Type B pancreatic cell (in vitro differentiated cells): ENCODE data around the gene YAF2. TPM values are rescaled to one million over a fixed set of nuclear protein-coding genes. Genes with fewer than 3 reads are reported as not detected.

ENCODE experiments used
- DNase-seq: peaks from one replicate; pipeline ENCODE4 v3.0.0; 2021; ENCODE audit warnings: mixed read lengths; ENCODE audit not compliant: unreplicated experiment; ENCODE audit errors: extremely low spot score
- H3K27ac Mint-ChIP-seq: 2 replicates; pipeline ENCODE4 v1.8.0; 2021; ENCODE audit warnings: mild to moderate bottlenecking, mixed read lengths
- H3K27me3 Mint-ChIP-seq: 2 replicates; pipeline ENCODE4 v1.8.0; 2021; ENCODE audit warnings: mixed read lengths
- H3K36me3 Mint-ChIP-seq: 2 replicates; pipeline ENCODE4 v1.8.0; 2021; ENCODE audit warnings: mixed read lengths
- H3K4me1 Mint-ChIP-seq: one replicate; pipeline ENCODE4 v1.8.0; 2021; ENCODE audit warnings: mixed read lengths; ENCODE audit not compliant: unreplicated experiment
- H3K4me3 Mint-ChIP-seq: 2 replicates; pipeline ENCODE4 v1.8.0; 2021; ENCODE audit warnings: mild to moderate bottlenecking, mixed read lengths
- H3K9me3 Mint-ChIP-seq: 2 replicates; pipeline ENCODE4 v1.8.0; 2021; ENCODE audit warnings: mixed read lengths
- total RNA-seq: library from RNA; stranded (reverse); gene quantifications from 2 replicates; pipeline ENCODE4 v1.2.1, GENCODE V29; 2021; ENCODE audit warnings: low replicate concordance
- TF ChIP-seq, protein P1 (sequence below): fragments of 200-600 bp; sonication (generic); conservative IDR thresholded peaks from 2 replicates; pipeline ENCODE4 v1.5.0; 2021; ENCODE audit warnings: antibody characterized with exemption, mild to moderate bottlenecking

YAF2 gene
- total RNA-seq, 1 donor from 2014 or later, result 22.9 TPM

GRCh38 chr12:42283739-42284138 lies 45.7 kb upstream of the YAF2 start:
- peaks cover 5% of the 10 kb centered on the region for H3K4me1 Mint-ChIP-seq
- no peak overlapping the region for H3K27ac Mint-ChIP-seq
- TF ChIP-seq, protein P1, sequence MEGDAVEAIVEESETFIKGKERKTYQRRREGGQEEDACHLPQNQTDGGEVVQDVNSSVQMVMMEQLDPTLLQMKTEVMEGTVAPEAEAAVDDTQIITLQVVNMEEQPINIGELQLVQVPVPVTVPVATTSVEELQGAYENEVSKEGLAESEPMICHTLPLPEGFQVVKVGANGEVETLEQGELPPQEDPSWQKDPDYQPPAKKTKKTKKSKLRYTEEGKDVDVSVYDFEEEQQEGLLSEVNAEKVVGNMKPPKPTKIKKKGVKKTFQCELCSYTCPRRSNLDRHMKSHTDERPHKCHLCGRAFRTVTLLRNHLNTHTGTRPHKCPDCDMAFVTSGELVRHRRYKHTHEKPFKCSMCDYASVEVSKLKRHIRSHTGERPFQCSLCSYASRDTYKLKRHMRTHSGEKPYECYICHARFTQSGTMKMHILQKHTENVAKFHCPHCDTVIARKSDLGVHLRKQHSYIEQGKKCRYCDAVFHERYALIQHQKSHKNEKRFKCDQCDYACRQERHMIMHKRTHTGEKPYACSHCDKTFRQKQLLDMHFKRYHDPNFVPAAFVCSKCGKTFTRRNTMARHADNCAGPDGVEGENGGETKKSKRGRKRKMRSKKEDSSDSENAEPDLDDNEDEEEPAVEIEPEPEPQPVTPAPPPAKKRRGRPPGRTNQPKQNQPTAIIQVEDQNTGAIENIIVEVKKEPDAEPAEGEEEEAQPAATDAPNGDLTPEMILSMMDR, result no peak
- no peak for DNase-seq
- no peak overlapping the region for H3K4me3 Mint-ChIP-seq
- no peaks in the 10 kb centered on the region for H3K36me3 Mint-ChIP-seq
- no peaks in the 10 kb centered on the region for H3K27me3 Mint-ChIP-seq
- H3K9me3 Mint-ChIP-seq, result no peaks in the 10 kb centered on the region

DNA sequence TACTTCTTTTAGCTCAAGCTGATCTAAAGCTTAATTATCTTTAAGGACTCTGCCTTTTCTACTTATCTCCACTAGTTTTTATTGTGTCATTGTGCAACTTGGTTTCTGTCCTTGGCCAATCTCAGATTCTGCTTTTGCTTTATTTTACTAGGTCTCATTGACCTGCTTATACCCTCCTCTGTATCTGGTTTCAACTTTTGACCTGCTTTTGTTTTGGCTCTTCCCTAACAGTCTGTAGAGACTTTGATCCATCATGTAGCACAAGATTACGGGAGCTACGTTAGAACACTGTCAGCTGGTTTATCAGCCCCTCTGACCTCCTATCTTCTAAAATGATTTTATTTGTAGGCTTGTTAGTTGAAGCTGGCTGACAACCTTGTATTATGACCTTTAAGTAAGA lies 44.2 kb upstream of the YAF2 start:
- TF ChIP-seq, protein P1, result no peak
- Mint-ChIP-seq H3K27ac (no peak overlapping the region), H3K9me3 (no peaks in the 10 kb centered on the region), H3K4me1 (peaks cover 5% of the 10 kb centered on the region), H3K4me3 (no peak overlapping the region), H3K27me3 (no peaks in the 10 kb centered on the region), H3K36me3 (no peaks in the 10 kb centered on the region)
- no peak for DNase-seq

- H3K27me3 Mint-ChIP-seq, result no peaks in the 10 kb centered on the region
- TF ChIP-seq, protein P1, result no peak
Measured at GRCh38 chr12:42281844-42282243, 43.8 kb upstream of the YAF2 start.

GRCh38 chr12:42281278-42281677 lies 43.2 kb upstream of the YAF2 start:
- TF ChIP-seq, protein P1, result no peak
- H3K36me3 Mint-ChIP-seq, result no peaks in the 10 kb centered on the region
- no peaks in the 10 kb centered on the region for H3K27me3 Mint-ChIP-seq
- no peaks in the 10 kb centered on the region for H3K9me3 Mint-ChIP-seq
- H3K4me1 Mint-ChIP-seq, result peaks cover 5% of the 10 kb centered on the region
- DNase-seq, result no peak
- no peak overlapping the region for H3K27ac Mint-ChIP-seq
- no peak overlapping the region for H3K4me3 Mint-ChIP-seq

More at GRCh38 chr12:42281844-42282243, 43.8 kb upstream of the YAF2 start:
- Mint-ChIP-seq H3K4me3 (no peak overlapping the region), H3K9me3 (no peaks in the 10 kb centered on the region), H3K36me3 (no peaks in the 10 kb centered on the region), H3K27ac (no peak overlapping the region), H3K4me1 (peaks cover 5% of the 10 kb centered on the region)
- no peak for DNase-seq

- Mint-ChIP-seq H3K36me3 (no peaks in the 10 kb centered on the region), H3K27ac (no peak overlapping the region), H3K27me3 (no peaks in the 10 kb centered on the region), H3K4me1 (peaks cover 5% of the 10 kb centered on the region), H3K4me3 (no peak overlapping the region), H3K9me3 (no peaks in the 10 kb centered on the region)
- DNase-seq, result no peak
- TF ChIP-seq, protein P1, result no peak
Measured at GRCh38 chr12:42278128-42278510, 40.1 kb upstream of the YAF2 start.
